Lower lobe of right lung (tissue), 2 donors: ENCODE measurements around the gene C2CD4D. TPM values are rescaled to one million over a fixed set of nuclear protein-coding genes. Genes with fewer than 3 reads are reported as not detected.
"Not testable (repeated sequence)": the region's sequence is repeated elsewhere in the genome, so short reads cannot be mapped to it uniquely, and the experiment has no call there.

Experiments
- ATAC-seq, 2 donors: fragments of 200-7000 bp; cut with Tn5 transposase; one replicate each; pipeline ENCODE4 v1.9.1; 2020 to 2022; ENCODE audit warnings: mild to moderate bottlenecking in 2 of 2, moderate library complexity in 2 of 2
- DNase-seq: peaks from one replicate; pipeline ENCODE4 v3.0.0-alpha.2; 2020
- H3K27ac ChIP-seq: fragments of 200-600 bp; one replicate; pipeline ENCODE4 v1.8.0; 2022
- H3K27me3 ChIP-seq: fragments of 200-600 bp; one replicate; pipeline ENCODE4 v1.8.0; 2022; ENCODE audit warnings: low read depth
- H3K36me3 ChIP-seq: fragments of 200-600 bp; one replicate; pipeline ENCODE4 v1.8.0; 2022; ENCODE audit warnings: mild to moderate bottlenecking
- H3K4me1 ChIP-seq: fragments of 200-600 bp; one replicate; pipeline ENCODE4 v1.8.0; 2022
- H3K4me3 ChIP-seq: fragments of 200-600 bp; one replicate; pipeline ENCODE4 v1.8.0; 2022; ENCODE audit warnings: mild to moderate bottlenecking
- H3K9me3 ChIP-seq: fragments of 200-600 bp; one replicate; pipeline ENCODE4 v1.8.0; 2022
- intact Hi-C: fragments of 100-400 bp; cut with DNase I; formaldehyde crosslinking; loops from one replicate; pipeline ENCODE4 v1.11.0; 2022
- total RNA-seq: library from RNA; stranded (reverse); fragmentation: NEBNext Ultra II Directional; extraction: Animal tissue kit (Norgen Biotek cat#: 25700); gene quantifications from one replicate; pipeline ENCODE4 v1.2.1, GENCODE V29; 2021
- TF ChIP-seq, protein P1 (sequence below): fragments of 200-600 bp; IDR thresholded peaks from one replicate; pipeline ENCODE4 v1.8.0; 2022; ENCODE audit warnings: antibody characterized with exemption, mild to moderate bottlenecking
- donor health status: DM: no; HTN: yes; CAD: no; lungs with severe emphysema.

Gene C2CD4D
- total RNA-seq, 1 donor from 2014 or later, result 0.21 TPM

- TF ChIP-seq, protein P1, sequence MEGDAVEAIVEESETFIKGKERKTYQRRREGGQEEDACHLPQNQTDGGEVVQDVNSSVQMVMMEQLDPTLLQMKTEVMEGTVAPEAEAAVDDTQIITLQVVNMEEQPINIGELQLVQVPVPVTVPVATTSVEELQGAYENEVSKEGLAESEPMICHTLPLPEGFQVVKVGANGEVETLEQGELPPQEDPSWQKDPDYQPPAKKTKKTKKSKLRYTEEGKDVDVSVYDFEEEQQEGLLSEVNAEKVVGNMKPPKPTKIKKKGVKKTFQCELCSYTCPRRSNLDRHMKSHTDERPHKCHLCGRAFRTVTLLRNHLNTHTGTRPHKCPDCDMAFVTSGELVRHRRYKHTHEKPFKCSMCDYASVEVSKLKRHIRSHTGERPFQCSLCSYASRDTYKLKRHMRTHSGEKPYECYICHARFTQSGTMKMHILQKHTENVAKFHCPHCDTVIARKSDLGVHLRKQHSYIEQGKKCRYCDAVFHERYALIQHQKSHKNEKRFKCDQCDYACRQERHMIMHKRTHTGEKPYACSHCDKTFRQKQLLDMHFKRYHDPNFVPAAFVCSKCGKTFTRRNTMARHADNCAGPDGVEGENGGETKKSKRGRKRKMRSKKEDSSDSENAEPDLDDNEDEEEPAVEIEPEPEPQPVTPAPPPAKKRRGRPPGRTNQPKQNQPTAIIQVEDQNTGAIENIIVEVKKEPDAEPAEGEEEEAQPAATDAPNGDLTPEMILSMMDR, result no peak
- intact Hi-C loops, result no loop called here
- DNase-seq, result no peak
Observed at GRCh38 chr1:151859891-151860293, 20.3 kb upstream of the C2CD4D start.

GRCh38 chr1:151858886-151859665 is 19.5 kb upstream of the C2CD4D start:
- intact Hi-C loops, result no loop called here
- Histone ChIP-seq H3K36me3 (no peaks in the 10 kb centered on the region), H3K27me3 (no peaks in the 10 kb centered on the region), H3K27ac (no peak overlapping the region), H3K4me3 (no peak overlapping the region), H3K9me3 (no peaks in the 10 kb centered on the region), H3K4me1 (no peaks in the 10 kb centered on the region)
- DNase-seq, result no peak
- TF ChIP-seq, protein P1, result no peak
- ATAC-seq, result no peak

More at GRCh38 chr1:151859891-151860293, 20.3 kb upstream of the C2CD4D start:
- ATAC-seq, result no peak
- Histone ChIP-seq H3K4me1 (no peaks in the 10 kb centered on the region), H3K4me3 (no peak overlapping the region), H3K9me3 (no peaks in the 10 kb centered on the region), H3K27ac (no peak overlapping the region), H3K36me3 (no peaks in the 10 kb centered on the region), H3K27me3 (no peaks in the 10 kb centered on the region)

GRCh38 chr1:151858030-151858746 is 18.6 kb upstream of the C2CD4D start:
- intact Hi-C loops, result no loop called here
- ATAC-seq (no peak), DNase-seq (no peak)
- no peaks in the 10 kb centered on the region for H3K4me1 ChIP-seq
- H3K36me3 ChIP-seq, result no peaks in the 10 kb centered on the region
- H3K27me3 ChIP-seq, result no peaks in the 10 kb centered on the region
- no peak overlapping the region for H3K4me3 ChIP-seq
- no peaks in the 10 kb centered on the region for H3K9me3 ChIP-seq
- H3K27ac ChIP-seq, result no peak overlapping the region
- TF ChIP-seq, protein P1, result no peak

- DNase-seq, result no peak
Observed at GRCh38 chr1:151855933-151856332, 16.3 kb upstream of the C2CD4D start.

DNA sequence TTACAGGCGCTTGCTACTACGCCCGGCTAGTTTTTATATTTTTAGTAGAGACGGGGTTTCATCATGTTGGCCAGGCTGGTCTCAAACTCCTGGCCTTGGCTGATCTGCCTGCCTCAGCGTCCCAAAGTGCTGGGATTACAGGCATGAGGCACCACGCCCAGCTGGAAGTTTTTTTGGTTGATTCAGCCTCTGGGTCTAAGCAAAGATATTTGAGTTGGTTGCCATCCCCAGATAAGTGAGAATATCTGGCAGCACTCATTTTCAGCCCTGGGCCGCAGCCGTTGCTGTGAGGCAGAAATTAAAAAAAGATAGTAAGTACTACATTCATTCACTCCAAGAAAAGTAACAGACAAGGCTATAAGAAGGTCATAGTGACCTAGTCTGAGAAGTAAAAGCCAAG is 15.9 kb upstream of the C2CD4D start:
- H3K36me3 ChIP-seq, intact Hi-C loops, H3K27me3 ChIP-seq, H3K9me3 ChIP-seq, DNase-seq, ATAC-seq, H3K4me1 ChIP-seq, H3K27ac ChIP-seq, H3K4me3 ChIP-seq: not testable (repeated sequence)

More at GRCh38 chr1:151855933-151856332, 16.3 kb upstream of the C2CD4D start:
- no peak for ATAC-seq
- Histone ChIP-seq H3K27ac (no peak overlapping the region), H3K36me3 (no peaks in the 10 kb centered on the region), H3K27me3 (no peaks in the 10 kb centered on the region), H3K4me1 (no peaks in the 10 kb centered on the region), H3K4me3 (no peak overlapping the region), H3K9me3 (no peaks in the 10 kb centered on the region)
- TF ChIP-seq, protein P1, result no peak
- intact Hi-C loops, result no loop called here

- TF ChIP-seq, protein P1, result no peak
- Histone ChIP-seq H3K27me3 (no peaks in the 10 kb centered on the region), H3K4me3 (no peak overlapping the region), H3K36me3 (no peaks in the 10 kb centered on the region), H3K9me3 (no peaks in the 10 kb centered on the region), H3K4me1 (peaks cover 2% of the 10 kb centered on the region), H3K27ac (no peak overlapping the region)
- DNase-seq, result no peak
- intact Hi-C loops, result no loop called here
- ATAC-seq, result no peak
Observed at GRCh38 chr1:151854658-151855057, 15.0 kb upstream of the C2CD4D start.
